ENCODE measurements around the gene CIT.

The CIT gene

DNA sequence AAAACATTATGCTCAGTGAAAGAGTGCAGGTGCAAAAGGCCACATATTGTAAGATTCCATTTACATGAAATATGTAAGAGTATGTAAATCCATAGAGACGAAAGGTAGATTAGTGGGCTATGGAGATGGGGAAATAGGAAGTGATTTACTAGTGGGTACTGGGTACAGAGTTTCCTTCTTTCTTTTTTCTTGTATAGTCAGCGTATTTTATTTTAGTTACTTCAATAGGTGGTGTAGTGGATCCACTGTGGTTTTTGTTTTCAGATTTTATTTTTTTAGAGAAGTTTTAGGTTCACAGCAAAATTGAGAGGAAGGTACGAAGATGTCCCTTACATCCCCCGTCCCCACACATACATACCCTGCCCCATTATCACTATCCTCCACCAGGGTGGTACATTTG, 6.1 kb upstream of the CIT start:
- Histone ChIP-seq H3K36me3 (ENCODE audit: insufficient read depth, low read length) (no peaks in the 10 kb centered on the region), H3K4me3 (ENCODE audit: low read length, poor library complexity, severe bottlenecking) (no peak overlapping the region), H3K79me2 (ENCODE audit: insufficient read depth, low read length) (no peaks in the 10 kb centered on the region), H2AFZ (ENCODE audit: low read length) (no peak overlapping the region), H3K9me3 (ENCODE audit: insufficient read depth, low read depth, low read length) (no peaks in the 10 kb centered on the region), H3K4me1 (ENCODE audit: insufficient read depth, low read length, poor library complexity, severe bottlenecking) (no peaks in the 10 kb centered on the region), H4K20me1 (ENCODE audit: insufficient read depth, low read length, poor library complexity, severe bottlenecking) (no peaks in the 10 kb centered on the region), H3F3A (ENCODE audit: low read depth) (no peaks in the 10 kb centered on the region), H3K27me3 (ENCODE audit: insufficient read depth, low read length, poor library complexity, severe bottlenecking) (no peaks in the 10 kb centered on the region), H3K9ac (ENCODE audit: low read depth, low read length, poor library complexity, severe bottlenecking) (no peak overlapping the region), H3K4me2 (ENCODE audit: low read depth, low read length, poor library complexity, severe bottlenecking) (no peak overlapping the region), H3K9me2 (replicated peaks; ENCODE audit: low read depth, low read length) (no peaks in the 10 kb centered on the region)
- TF ChIP-seq, protein P1, sequence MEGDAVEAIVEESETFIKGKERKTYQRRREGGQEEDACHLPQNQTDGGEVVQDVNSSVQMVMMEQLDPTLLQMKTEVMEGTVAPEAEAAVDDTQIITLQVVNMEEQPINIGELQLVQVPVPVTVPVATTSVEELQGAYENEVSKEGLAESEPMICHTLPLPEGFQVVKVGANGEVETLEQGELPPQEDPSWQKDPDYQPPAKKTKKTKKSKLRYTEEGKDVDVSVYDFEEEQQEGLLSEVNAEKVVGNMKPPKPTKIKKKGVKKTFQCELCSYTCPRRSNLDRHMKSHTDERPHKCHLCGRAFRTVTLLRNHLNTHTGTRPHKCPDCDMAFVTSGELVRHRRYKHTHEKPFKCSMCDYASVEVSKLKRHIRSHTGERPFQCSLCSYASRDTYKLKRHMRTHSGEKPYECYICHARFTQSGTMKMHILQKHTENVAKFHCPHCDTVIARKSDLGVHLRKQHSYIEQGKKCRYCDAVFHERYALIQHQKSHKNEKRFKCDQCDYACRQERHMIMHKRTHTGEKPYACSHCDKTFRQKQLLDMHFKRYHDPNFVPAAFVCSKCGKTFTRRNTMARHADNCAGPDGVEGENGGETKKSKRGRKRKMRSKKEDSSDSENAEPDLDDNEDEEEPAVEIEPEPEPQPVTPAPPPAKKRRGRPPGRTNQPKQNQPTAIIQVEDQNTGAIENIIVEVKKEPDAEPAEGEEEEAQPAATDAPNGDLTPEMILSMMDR (conservative IDR thresholded peaks at IDR 0.05; ENCODE audit: low read length), result no peak
- no peak for TF ChIP-seq EZH2phosphoT487 (IDR thresholded peaks at IDR 0.05; ENCODE audit: borderline replicate concordance)

DNA sequence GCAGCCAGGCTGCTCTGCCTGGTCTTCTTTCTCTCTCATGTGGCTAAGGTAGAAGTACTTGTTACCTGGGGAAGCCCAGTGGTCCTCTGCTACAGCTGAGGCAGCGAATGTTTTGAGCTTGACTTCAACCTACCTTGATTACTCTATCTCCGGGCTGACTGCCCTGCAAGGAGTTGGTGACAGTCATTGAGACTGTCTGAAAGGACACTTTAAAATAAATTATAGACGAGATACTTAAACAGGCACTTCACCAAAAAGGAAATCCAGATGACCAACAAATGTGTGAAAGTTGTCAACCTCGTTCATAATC, 474 bp upstream of the CIT start:
- no peaks in the 10 kb centered on the region; the same call in 1 of the 2 replicates for H3K36me3 ChIP-seq (ENCODE audit: insufficient read depth, low read length)
- no peaks in the 10 kb centered on the region for H3F3A ChIP-seq (ENCODE audit: low read depth)
- peak overlapping the region; percentile 94 for H3K4me2 ChIP-seq (ENCODE audit: low read depth, low read length, poor library complexity, severe bottlenecking)
- no peaks in the 10 kb centered on the region for H3K9me2 ChIP-seq (replicated peaks; ENCODE audit: low read depth, low read length)
- H3K4me3 ChIP-seq (ENCODE audit: low read length, poor library complexity, severe bottlenecking), result peak overlapping the region; percentile 91
- peaks cover 10% of the 10 kb centered on the region for H4K20me1 ChIP-seq (ENCODE audit: insufficient read depth, low read length, poor library complexity, severe bottlenecking)
- peak overlapping the region; percentile 89 for H3K9ac ChIP-seq (ENCODE audit: low read depth, low read length, poor library complexity, severe bottlenecking)
- H3K79me2 ChIP-seq (ENCODE audit: insufficient read depth, low read length), result peaks cover 38% of the 10 kb centered on the region
- H2AFZ ChIP-seq (ENCODE audit: low read length), result peak overlapping the region; percentile 78
- H3K4me1 ChIP-seq (ENCODE audit: insufficient read depth, low read length, poor library complexity, severe bottlenecking), result peaks cover 25% of the 10 kb centered on the region
- no peak for TF ChIP-seq EZH2phosphoT487 (IDR thresholded peaks at IDR 0.05; ENCODE audit: borderline replicate concordance)
- TF ChIP-seq, protein P1 (conservative IDR thresholded peaks at IDR 0.05; ENCODE audit: low read length), result no peak
- no peaks in the 10 kb centered on the region for H3K9me3 ChIP-seq (ENCODE audit: insufficient read depth, low read depth, low read length)
- no peaks in the 10 kb centered on the region for H3K27me3 ChIP-seq (ENCODE audit: insufficient read depth, low read length, poor library complexity, severe bottlenecking)

- Histone ChIP-seq H3F3A (ENCODE audit: low read depth) (no peaks in the 10 kb centered on the region), H3K36me3 (ENCODE audit: insufficient read depth, low read length) (peaks cover 42% of the 10 kb centered on the region; the same call in 1 of the 2 replicates), H3K4me1 (ENCODE audit: insufficient read depth, low read length, poor library complexity, severe bottlenecking) (peaks cover 23% of the 10 kb centered on the region), H3K4me2 (ENCODE audit: low read depth, low read length, poor library complexity, severe bottlenecking) (no peak overlapping the region), H3K9me2 (replicated peaks; ENCODE audit: low read depth, low read length) (no peaks in the 10 kb centered on the region), H3K27me3 (ENCODE audit: insufficient read depth, low read length, poor library complexity, severe bottlenecking) (no peaks in the 10 kb centered on the region), H3K4me3 (ENCODE audit: low read length, poor library complexity, severe bottlenecking) (no peak overlapping the region), H3K79me2 (ENCODE audit: insufficient read depth, low read length) (peaks cover 45% of the 10 kb centered on the region), H4K20me1 (ENCODE audit: insufficient read depth, low read length, poor library complexity, severe bottlenecking) (peaks cover 11% of the 10 kb centered on the region), H3K9me3 (ENCODE audit: insufficient read depth, low read depth, low read length) (no peaks in the 10 kb centered on the region), H3K9ac (ENCODE audit: low read depth, low read length, poor library complexity, severe bottlenecking) (no peak overlapping the region), H2AFZ (ENCODE audit: low read length) (no peak overlapping the region)
- TF ChIP-seq, protein P1 (conservative IDR thresholded peaks at IDR 0.05; ENCODE audit: low read length), result no peak
- TF ChIP-seq EZH2phosphoT487 (IDR thresholded peaks at IDR 0.05; ENCODE audit: borderline replicate concordance), result no peak
Measured at GRCh38 chr12:119870457-119870856, 6.7 kb downstream of the CIT start.
